ENCODE results near the gene KCNQ1OT1. TPM values are rescaled to one million over a fixed set of nuclear protein-coding genes. Genes with fewer than 3 reads are reported as not detected.

Gene KCNQ1OT1
- total and polyA plus RNA-seq, 4 donors: 0.05 to 4.9 (median 0.61) TPM

GRCh38 chr11:2728663-2729332, 29.0 kb upstream of the KCNQ1OT1 start:
- H3K27ac ChIP-seq (ENCODE audit: low read depth in 1 of 2, low read length in 2 of 2): no peak overlapping the region
- no peak for DNase-seq (ENCODE audit: low spot score)
- H3K36me3 ChIP-seq (ENCODE audit: control insufficient read depth in 4 of 4, insufficient read depth in 3 of 4, low read depth in 1 of 4, low read length in 3 of 4): no peaks in the 10 kb centered on the region
- H3K4me3 ChIP-seq (ENCODE audit: low read depth in 1 of 3, low read length in 3 of 3): no peak overlapping the region
- 89% methylated on average over 18 of the region's 18 CpGs for WGBS
- no peaks in the 10 kb centered on the region for H3K9me3 ChIP-seq (ENCODE audit: control insufficient read depth in 4 of 4, low read length in 3 of 4)
- TF ChIP-seq RXRA (IDR thresholded peaks at IDR 0.05) (no peak), FOXA2 (IDR thresholded peaks at IDR 0.05) (no peak), HNF4A (conservative IDR thresholded peaks at IDR 0.05) (no peak), CTCF (IDR thresholded peaks at IDR 0.05; ENCODE audit: low read depth, low read length, missing input control) (no peak), EGR1 (IDR thresholded peaks at IDR 0.05; ENCODE audit: low read depth in 2 of 2) (no peak), RAD21 (IDR thresholded peaks at IDR 0.05) (no peak), TAF1 (conservative IDR thresholded peaks at IDR 0.05) (no peak), SP1 (IDR thresholded peaks at IDR 0.05) (no peak), JUND (IDR thresholded peaks at IDR 0.05) (no peak), YY1 (IDR thresholded peaks at IDR 0.05) (no peak), HNF4G (IDR thresholded peaks at IDR 0.05) (no peak), GABPA (IDR thresholded peaks at IDR 0.05 in 1 of 2, conservative IDR thresholded peaks at IDR 0.05 in 1 of 2) (no peak), MAX (IDR thresholded peaks at IDR 0.05) (no peak)
- TF ChIP-seq, protein P1, sequence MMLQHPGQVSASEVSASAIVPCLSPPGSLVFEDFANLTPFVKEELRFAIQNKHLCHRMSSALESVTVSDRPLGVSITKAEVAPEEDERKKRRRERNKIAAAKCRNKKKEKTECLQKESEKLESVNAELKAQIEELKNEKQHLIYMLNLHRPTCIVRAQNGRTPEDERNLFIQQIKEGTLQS (IDR thresholded peaks at IDR 0.05): no peak
- TF ChIP-seq, protein P2, sequence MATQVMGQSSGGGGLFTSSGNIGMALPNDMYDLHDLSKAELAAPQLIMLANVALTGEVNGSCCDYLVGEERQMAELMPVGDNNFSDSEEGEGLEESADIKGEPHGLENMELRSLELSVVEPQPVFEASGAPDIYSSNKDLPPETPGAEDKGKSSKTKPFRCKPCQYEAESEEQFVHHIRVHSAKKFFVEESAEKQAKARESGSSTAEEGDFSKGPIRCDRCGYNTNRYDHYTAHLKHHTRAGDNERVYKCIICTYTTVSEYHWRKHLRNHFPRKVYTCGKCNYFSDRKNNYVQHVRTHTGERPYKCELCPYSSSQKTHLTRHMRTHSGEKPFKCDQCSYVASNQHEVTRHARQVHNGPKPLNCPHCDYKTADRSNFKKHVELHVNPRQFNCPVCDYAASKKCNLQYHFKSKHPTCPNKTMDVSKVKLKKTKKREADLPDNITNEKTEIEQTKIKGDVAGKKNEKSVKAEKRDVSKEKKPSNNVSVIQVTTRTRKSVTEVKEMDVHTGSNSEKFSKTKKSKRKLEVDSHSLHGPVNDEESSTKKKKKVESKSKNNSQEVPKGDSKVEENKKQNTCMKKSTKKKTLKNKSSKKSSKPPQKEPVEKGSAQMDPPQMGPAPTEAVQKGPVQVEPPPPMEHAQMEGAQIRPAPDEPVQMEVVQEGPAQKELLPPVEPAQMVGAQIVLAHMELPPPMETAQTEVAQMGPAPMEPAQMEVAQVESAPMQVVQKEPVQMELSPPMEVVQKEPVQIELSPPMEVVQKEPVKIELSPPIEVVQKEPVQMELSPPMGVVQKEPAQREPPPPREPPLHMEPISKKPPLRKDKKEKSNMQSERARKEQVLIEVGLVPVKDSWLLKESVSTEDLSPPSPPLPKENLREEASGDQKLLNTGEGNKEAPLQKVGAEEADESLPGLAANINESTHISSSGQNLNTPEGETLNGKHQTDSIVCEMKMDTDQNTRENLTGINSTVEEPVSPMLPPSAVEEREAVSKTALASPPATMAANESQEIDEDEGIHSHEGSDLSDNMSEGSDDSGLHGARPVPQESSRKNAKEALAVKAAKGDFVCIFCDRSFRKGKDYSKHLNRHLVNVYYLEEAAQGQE (IDR thresholded peaks at IDR 0.05): no peak
- H3K4me1 ChIP-seq (ENCODE audit: control insufficient read depth in 4 of 4, insufficient read depth in 4 of 4, low read length in 3 of 4): no peaks in the 10 kb centered on the region
- H3K9ac ChIP-seq (ENCODE audit: low read depth in 1 of 2, low read length in 2 of 2): no peak overlapping the region
- H3K27me3 ChIP-seq (ENCODE audit: control insufficient read depth in 4 of 4, insufficient read depth in 4 of 4, low read length in 3 of 4): no peaks in the 10 kb centered on the region

DNA sequence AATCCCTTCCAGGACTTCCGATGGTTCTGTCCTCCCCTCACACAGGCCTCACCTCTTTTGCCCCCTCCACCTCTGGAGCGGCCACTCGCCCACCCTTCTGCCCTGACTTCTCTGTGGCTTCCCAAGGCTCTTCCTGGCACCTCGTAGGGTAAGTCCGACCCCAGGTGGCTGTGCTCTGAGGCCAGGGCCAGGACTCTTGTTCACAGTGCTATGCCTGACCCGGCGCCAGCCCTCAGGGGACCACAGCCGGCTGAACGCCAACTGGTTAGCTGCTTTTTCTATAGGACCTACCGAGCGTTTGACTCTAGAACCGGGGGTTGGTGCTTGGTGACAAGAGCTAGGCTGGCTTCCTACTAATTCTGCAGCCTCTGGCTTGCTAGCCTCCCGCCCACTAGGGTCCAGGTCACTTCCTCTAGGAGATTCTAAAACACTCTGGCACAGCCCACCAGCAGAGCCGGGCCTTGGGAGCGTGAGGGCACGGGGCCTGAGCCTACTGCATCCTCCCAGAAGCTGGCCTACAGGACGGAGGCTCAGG, 28.4 kb upstream of the KCNQ1OT1 start:
- no peaks in the 10 kb centered on the region for H3K36me3 ChIP-seq (ENCODE audit: control insufficient read depth in 4 of 4, insufficient read depth in 3 of 4, low read depth in 1 of 4, low read length in 3 of 4)
- TF ChIP-seq, protein P2 (IDR thresholded peaks at IDR 0.05): no peak
- TF ChIP-seq MAX (IDR thresholded peaks at IDR 0.05) (no peak), HNF4A (conservative IDR thresholded peaks at IDR 0.05) (no peak), EGR1 (IDR thresholded peaks at IDR 0.05; ENCODE audit: low read depth in 2 of 2) (no peak), RAD21 (IDR thresholded peaks at IDR 0.05) (no peak), RXRA (IDR thresholded peaks at IDR 0.05) (no peak), HNF4G (IDR thresholded peaks at IDR 0.05) (no peak), FOXA1 (IDR thresholded peaks at IDR 0.05) (no peak), GABPA (IDR thresholded peaks at IDR 0.05 in 1 of 2, conservative IDR thresholded peaks at IDR 0.05 in 1 of 2) (no peak), ZBTB33 (IDR thresholded peaks at IDR 0.05) (no peak), YY1 (IDR thresholded peaks at IDR 0.05) (no peak)
- H3K27ac ChIP-seq (ENCODE audit: low read depth in 1 of 2, low read length in 2 of 2): no peak overlapping the region
- H3K9me3 ChIP-seq (ENCODE audit: control insufficient read depth in 4 of 4, low read length in 3 of 4): no peaks in the 10 kb centered on the region
- H3K4me3 ChIP-seq (ENCODE audit: low read depth in 1 of 3, low read length in 3 of 3): no peak overlapping the region
- H3K9ac ChIP-seq (ENCODE audit: low read depth in 1 of 2, low read length in 2 of 2): no peak overlapping the region
- H3K27me3 ChIP-seq (ENCODE audit: control insufficient read depth in 4 of 4, insufficient read depth in 4 of 4, low read length in 3 of 4): no peaks in the 10 kb centered on the region
- 86% methylated on average over 17 of the region's 17 CpGs for WGBS
- H3K4me1 ChIP-seq (ENCODE audit: control insufficient read depth in 4 of 4, insufficient read depth in 4 of 4, low read length in 3 of 4): no peaks in the 10 kb centered on the region
- DNase-seq (ENCODE audit: low spot score): no peak
